T-helper 17 cell (primary cell): ENCODE data around the gene CEP112. TPM values are rescaled to one million over a fixed set of nuclear protein-coding genes. Genes with fewer than 3 reads are reported as not detected.

Source experiments
- ATAC-seq: fragments of 150-1000 bp; cut with Tn5 transposase; 2 replicates; pipeline ENCODE4 v1.10.0; 2021; ENCODE audit warnings: mild to moderate bottlenecking, moderate library complexity
- DNase-seq, 3 donors: peaks; one replicate each; pipeline versions ENCODE4 v3.0.0 to v3.0.0-alpha.2; 2020 to 2021
- H3K9me3 ChIP-seq: one replicate; pipeline ENCODE4 v1.7.0; 2013; ENCODE audit warnings: low read length, mild to moderate bottlenecking; ENCODE audit not compliant: control insufficient read depth, poor library complexity, severe bottlenecking
- H3K27ac Mint-ChIP-seq: one replicate; pipeline ENCODE4 v1.8.0; 2022; ENCODE audit warnings: mild to moderate bottlenecking, moderate library complexity, mixed read lengths
- H3K27me3 Mint-ChIP-seq: one replicate; pipeline ENCODE4 v1.8.0; 2022; ENCODE audit warnings: mixed read lengths
- H3K36me3 Mint-ChIP-seq: one replicate; pipeline ENCODE4 v1.8.0; 2022; ENCODE audit warnings: low read depth, mixed read lengths
- H3K4me1 Mint-ChIP-seq: one replicate; pipeline ENCODE4 v1.8.0; 2022; ENCODE audit warnings: mild to moderate bottlenecking, mixed read lengths
- H3K4me3 Mint-ChIP-seq: one replicate; pipeline ENCODE4 v1.8.0; 2022; ENCODE audit warnings: mild to moderate bottlenecking, moderate library complexity, mixed read lengths
- total RNA-seq, 4 donors: library from RNA in 2 of 4; stranded (reverse) in 2 of 4; gene quantifications; one replicate each; pipeline ENCODE4 v1.2.3 and lab custom pipeline; 2022 to 2026

CEP112 gene
- total RNA-seq, 2 donors from 2014 or later: 4.3 to 6.9 TPM

DNA sequence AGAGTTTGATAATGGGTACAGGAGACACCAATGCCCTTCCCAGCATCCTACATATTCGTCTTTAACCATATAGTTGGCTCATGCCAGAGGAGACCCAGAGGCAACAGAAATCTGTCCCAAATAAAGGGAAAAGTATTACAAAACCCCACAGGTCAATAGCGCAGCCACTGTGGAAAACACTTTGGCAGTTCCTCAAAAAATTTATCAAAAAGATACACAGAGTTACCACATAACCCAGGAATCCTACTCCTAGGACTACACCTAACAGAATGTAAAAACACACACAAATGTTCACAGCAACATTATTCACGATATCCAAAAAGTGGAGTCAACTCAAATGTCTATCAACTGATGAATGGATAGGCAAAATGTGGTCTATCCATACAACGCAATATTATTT lies 135.8 kb downstream of the CEP112 start:
- H3K9me3 ChIP-seq: no peaks in the 10 kb centered on the region
- DNase-seq: no peak
- Mint-ChIP-seq H3K27ac (no peak overlapping the region), H3K36me3 (no peaks in the 10 kb centered on the region), H3K27me3 (no peaks in the 10 kb centered on the region), H3K4me1 (no peaks in the 10 kb centered on the region), H3K4me3 (no peak overlapping the region)
- no peak for ATAC-seq

DNA sequence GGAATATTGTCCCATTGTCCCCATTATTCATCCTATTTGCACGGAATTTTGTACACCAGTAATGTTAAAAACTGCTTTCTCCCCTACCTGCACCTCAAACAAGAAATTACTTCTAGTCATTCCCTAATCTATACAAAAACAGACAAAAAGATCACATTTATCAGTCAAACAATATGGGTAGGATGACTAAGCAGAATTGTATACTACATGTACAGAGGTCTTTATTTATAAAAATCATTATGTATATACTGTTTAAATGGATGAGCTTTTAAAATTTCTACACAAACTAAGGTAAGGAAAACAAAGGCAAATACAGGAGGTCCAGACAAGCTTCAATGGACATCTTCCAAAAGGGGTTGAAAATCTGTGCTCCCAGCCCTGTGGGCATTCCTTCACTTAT lies 137.7 kb downstream of the CEP112 start:
- no peak overlapping the region for H3K27ac Mint-ChIP-seq
- H3K4me1 Mint-ChIP-seq: no peaks in the 10 kb centered on the region
- no peak for ATAC-seq

DNA sequence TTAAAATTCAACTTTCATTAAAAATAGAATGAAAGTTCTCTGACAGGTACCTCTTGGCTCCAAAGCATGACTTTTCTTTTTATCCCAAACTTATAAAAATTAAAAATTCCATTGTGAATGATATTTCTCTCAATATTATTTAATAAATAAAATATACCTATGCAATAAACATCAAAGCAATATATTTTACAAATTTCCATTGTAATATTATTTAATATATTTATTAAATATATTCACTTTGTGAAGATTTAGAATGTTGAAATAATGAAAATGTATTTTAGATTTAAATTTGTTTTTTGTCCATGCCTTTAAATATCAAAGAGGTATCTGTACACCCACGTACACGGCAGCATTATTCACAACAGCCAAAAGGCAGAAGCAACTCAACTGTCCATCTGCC lies 147.8 kb downstream of the CEP112 start:
- no peaks in the 10 kb centered on the region for H3K27me3 Mint-ChIP-seq
- H3K9me3 ChIP-seq: no peaks in the 10 kb centered on the region
- no peaks in the 10 kb centered on the region for H3K4me1 Mint-ChIP-seq
- ATAC-seq (no peak), DNase-seq (no peak)
- H3K4me3 Mint-ChIP-seq: no peak overlapping the region
- H3K27ac Mint-ChIP-seq: no peak overlapping the region
- peaks cover 2% of the 10 kb centered on the region for H3K36me3 Mint-ChIP-seq

More for the DNA sequence above, 137.7 kb downstream of the CEP112 start:
- no peak overlapping the region for H3K4me3 Mint-ChIP-seq
- H3K27me3 Mint-ChIP-seq: no peaks in the 10 kb centered on the region
- H3K9me3 ChIP-seq: no peaks in the 10 kb centered on the region
- peaks cover 2% of the 10 kb centered on the region for H3K36me3 Mint-ChIP-seq
- DNase-seq: no peak

DNA sequence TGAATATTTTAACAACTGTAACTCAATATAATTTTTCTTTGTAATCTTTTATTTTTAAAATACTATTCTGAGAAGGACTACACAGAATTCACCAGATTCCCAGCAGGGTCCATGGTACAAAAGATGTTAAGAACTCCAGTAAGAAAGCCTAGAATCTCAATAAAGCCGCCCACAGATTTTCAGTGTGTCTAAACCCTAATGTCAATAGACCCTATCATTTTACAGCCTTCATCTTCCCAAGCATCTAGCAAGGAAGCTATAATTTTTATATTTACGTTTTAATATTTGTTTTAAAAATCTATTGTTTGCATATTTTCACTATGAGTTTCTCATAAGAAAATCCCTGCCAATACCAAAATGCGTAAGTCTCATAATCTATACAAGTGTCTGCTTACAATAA lies 148.5 kb downstream of the CEP112 start:
- no peak for ATAC-seq
- H3K27ac Mint-ChIP-seq: no peak overlapping the region
- H3K9me3 ChIP-seq: no peaks in the 10 kb centered on the region
- peaks cover 4% of the 10 kb centered on the region for H3K36me3 Mint-ChIP-seq
- H3K4me3 Mint-ChIP-seq: no peak overlapping the region
- DNase-seq: no peak
- H3K4me1 Mint-ChIP-seq: no peaks in the 10 kb centered on the region
- H3K27me3 Mint-ChIP-seq: peaks cover 4% of the 10 kb centered on the region

DNA sequence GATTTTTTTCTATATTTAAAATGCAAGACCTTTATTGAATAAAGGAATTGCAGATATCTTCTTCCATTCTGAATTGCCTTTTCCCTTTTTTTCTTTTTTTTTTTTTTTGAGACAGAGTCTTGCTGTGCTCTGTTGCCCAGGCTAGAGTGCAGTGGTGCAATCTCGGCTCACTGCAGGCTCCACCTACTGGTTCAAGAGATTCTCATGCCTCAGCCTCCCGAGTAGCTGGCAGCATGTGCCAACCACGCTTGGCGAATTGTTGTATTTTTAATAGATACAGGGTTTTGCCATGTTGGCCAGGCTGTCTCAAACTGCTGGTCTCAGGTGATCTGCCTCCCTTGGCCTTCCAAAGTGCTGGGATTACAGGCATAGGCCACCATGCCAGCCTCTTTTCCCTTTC lies 151.5 kb downstream of the CEP112 start:
- Mint-ChIP-seq H3K27ac (no peak overlapping the region), H3K36me3 (peaks cover 2% of the 10 kb centered on the region), H3K4me3 (no peak overlapping the region), H3K27me3 (peaks cover 4% of the 10 kb centered on the region), H3K4me1 (peaks cover 2% of the 10 kb centered on the region)
- ATAC-seq (no peak), DNase-seq (no peak)
- H3K9me3 ChIP-seq: no peaks in the 10 kb centered on the region

DNA sequence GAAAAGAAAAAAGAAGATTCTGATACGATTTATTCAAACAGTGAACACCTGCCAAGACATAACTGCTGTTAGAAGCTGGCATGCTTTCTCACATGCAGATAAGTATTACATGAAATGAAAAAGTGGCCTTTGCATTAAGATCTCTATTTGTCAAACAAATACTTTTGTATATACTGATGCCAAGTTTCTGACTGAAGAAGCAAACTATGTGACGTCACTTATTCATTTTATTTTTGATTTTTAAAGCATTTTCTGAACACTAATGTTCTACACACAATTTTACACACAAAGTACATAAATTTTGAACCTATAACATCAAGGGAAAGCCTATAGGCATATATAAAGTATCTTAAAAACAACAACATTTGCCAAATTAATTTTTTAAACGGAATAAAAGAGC lies 153.8 kb downstream of the CEP112 start:
- ATAC-seq: no peak
- Mint-ChIP-seq H3K4me3 (no peak overlapping the region), H3K27ac (no peak overlapping the region), H3K36me3 (peaks cover 2% of the 10 kb centered on the region), H3K4me1 (peaks cover 2% of the 10 kb centered on the region), H3K27me3 (peaks cover 4% of the 10 kb centered on the region)
- DNase-seq: no peak
- no peaks in the 10 kb centered on the region for H3K9me3 ChIP-seq

DNA sequence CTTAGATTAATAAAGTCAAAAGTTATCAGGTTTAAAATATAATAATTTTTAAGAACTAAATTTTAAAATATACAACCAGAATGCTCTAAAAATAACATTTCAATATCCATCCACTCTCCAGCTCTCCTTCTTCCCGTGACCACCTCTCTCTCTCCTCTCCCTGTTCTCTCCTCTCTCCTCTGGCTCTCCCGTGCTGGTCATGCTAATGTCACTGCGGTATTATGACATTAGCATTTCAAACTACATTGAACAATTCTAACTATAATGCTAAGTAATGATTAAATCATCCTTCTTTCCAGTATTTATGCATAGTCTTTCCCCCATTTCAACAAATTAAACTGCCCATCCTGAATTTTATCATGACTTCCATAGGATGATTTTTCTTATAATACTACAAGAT lies 154.7 kb downstream of the CEP112 start:
- ATAC-seq (no peak), DNase-seq (no peak)
- H3K4me1 Mint-ChIP-seq: peaks cover 2% of the 10 kb centered on the region
- peaks cover 2% of the 10 kb centered on the region for H3K36me3 Mint-ChIP-seq
- no peaks in the 10 kb centered on the region for H3K9me3 ChIP-seq
- H3K27ac Mint-ChIP-seq: no peak overlapping the region
- H3K4me3 Mint-ChIP-seq: no peak overlapping the region
- H3K27me3 Mint-ChIP-seq: peaks cover 4% of the 10 kb centered on the region

DNA sequence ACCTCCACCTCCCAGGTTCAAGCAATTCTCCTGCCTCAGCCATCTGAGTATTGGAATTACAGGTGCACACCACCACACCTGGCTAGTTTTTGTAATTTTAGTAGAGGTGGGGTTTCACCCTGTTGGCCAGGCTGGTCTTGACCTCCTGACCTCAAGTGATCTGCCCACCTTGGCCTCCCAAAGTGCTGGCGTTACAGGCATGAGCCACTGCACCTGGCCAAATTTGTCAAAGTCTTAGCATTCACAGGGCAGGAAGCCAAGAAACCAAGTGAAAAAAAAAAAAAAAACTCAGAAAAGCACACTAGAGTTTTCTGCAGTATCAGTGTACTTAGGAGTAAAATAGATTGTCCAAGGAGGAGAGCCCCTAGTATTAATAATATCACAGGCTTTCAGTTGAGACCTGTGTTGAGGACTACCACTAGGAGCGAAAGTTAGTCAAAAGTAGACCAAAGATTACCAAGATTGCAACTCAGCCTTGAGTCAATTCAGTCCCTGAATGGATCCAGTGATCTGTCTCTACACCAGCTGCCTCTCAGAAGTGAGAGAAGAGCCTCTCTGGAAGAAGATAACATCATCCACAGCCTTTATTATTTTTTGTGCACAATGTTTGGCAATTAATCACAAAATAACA lies 159.7 kb downstream of the CEP112 start:
- H3K9me3 ChIP-seq: no peaks in the 10 kb centered on the region
- H3K27me3 Mint-ChIP-seq: no peaks in the 10 kb centered on the region
- H3K27ac Mint-ChIP-seq: no peak overlapping the region
- no peak overlapping the region for H3K4me3 Mint-ChIP-seq
- H3K36me3 Mint-ChIP-seq: peaks cover 2% of the 10 kb centered on the region
- DNase-seq (no peak), ATAC-seq (no peak)
- H3K4me1 Mint-ChIP-seq: peaks cover under 1% of the 10 kb centered on the region

DNA sequence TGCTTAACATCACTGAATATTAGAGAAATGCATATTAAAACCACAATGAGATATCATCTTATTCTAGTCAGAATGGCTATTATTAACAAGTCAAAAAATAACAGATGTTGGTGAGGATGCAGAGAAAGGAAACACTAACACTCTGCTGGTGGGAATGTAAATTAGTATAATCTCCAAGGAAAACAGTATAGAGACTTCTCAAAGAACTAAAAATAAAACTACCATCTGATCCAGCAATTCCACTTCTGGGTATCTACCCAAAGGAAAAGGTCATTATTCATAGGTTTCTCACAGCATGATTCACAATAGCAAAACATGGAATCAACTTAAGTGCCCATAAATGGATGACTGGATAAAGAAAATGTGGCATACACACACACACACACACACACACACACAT lies 166.4 kb downstream of the CEP112 start:
- Mint-ChIP-seq H3K4me1 (no peaks in the 10 kb centered on the region), H3K27me3 (no peaks in the 10 kb centered on the region), H3K4me3 (no peak overlapping the region), H3K36me3 (peaks cover 3% of the 10 kb centered on the region), H3K27ac (no peak overlapping the region)
- DNase-seq: no peak
- ATAC-seq: no peak
- no peaks in the 10 kb centered on the region for H3K9me3 ChIP-seq

DNA sequence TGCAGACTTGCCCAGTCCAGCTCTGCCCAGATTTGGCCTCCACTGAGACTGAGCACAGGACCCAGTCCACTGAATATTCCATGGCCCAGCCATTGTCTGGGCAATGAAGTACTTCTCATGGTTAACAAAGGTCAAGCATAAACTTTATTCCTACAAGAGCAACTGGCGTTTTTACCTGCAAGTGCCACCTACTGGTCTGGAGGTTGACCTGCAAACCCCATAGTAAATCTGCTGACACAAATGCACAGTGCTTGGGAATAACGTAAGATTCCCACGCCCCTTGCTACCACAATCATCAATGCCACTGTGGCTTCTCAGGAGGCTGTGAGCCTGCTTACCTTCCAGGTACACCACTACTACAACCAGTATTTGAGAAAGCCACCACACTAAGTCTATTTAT lies 170.2 kb downstream of the CEP112 start:
- Mint-ChIP-seq H3K4me3 (no peak overlapping the region), H3K36me3 (peaks cover 4% of the 10 kb centered on the region), H3K27ac (no peak overlapping the region), H3K4me1 (no peaks in the 10 kb centered on the region), H3K27me3 (no peaks in the 10 kb centered on the region)
- ATAC-seq: no peak
- no peaks in the 10 kb centered on the region for H3K9me3 ChIP-seq
- DNase-seq: no peak

DNA sequence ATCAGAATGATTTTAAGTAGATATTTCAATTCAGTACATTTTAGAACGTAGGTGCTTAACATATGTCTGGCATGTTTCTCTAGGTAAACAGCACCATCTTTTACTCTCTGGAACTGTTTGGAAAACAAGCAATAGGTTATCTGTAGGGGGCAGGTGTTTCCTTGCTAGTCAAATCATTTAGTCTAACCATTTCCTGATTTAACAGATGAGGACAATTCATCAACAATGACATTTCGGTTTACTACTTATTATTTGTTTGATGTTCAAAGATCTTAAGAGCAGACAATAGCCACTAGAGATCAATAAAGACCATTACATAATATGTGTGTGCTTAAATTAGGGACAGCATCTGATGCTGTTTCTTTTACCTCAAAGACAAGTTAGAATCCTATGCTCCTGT lies 173.1 kb downstream of the CEP112 start:
- DNase-seq (no peak), ATAC-seq (no peak)
- H3K4me3 Mint-ChIP-seq: no peak overlapping the region
- no peak overlapping the region for H3K27ac Mint-ChIP-seq
- no peaks in the 10 kb centered on the region for H3K4me1 Mint-ChIP-seq
- H3K27me3 Mint-ChIP-seq: no peaks in the 10 kb centered on the region
- H3K9me3 ChIP-seq: no peaks in the 10 kb centered on the region
- peaks cover 4% of the 10 kb centered on the region for H3K36me3 Mint-ChIP-seq

DNA sequence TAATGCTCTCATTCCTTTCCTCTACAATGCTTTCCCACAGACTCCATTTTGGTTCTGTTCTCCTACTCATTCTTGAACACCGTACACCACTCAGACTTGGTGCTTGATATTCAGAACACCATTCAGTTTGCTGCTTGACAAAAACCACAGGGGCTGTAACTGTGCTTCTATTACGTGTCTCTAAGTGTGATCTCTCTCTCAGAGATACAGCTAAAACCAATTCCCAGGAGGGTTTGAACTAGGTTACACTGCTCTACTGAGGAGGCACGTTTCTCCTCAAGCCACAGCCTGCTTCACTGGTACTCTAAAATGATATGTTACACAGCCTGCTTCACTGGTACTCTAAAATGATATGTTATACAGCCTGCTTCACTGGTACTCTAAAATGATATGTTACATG lies 175.7 kb downstream of the CEP112 start:
- H3K27ac Mint-ChIP-seq: no peak overlapping the region
- H3K27me3 Mint-ChIP-seq: no peaks in the 10 kb centered on the region
- peaks cover 4% of the 10 kb centered on the region for H3K36me3 Mint-ChIP-seq
- H3K4me3 Mint-ChIP-seq: no peak overlapping the region
- no peak for DNase-seq
- H3K4me1 Mint-ChIP-seq: no peaks in the 10 kb centered on the region
- no peak for ATAC-seq
- no peaks in the 10 kb centered on the region for H3K9me3 ChIP-seq

DNA sequence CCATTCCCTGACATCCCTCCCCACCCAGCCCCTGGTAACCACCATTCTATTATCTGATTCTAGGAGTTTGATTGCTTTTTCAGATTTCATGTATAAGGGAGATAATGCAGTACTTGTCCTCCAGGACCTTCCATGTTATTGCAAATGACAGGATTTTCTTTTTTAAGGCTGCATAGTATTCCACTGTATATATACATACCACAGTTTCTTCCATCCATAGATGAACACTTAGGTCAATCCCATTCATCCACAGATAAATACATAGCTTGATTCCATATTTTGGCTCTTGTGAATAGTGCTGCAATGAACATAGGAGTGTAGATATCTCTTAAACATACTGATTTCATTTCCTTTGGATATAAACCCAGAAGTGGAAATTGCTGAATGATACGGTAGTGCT lies 183.3 kb downstream of the CEP112 start:
- Mint-ChIP-seq H3K4me1 (no peaks in the 10 kb centered on the region), H3K4me3 (no peak overlapping the region), H3K36me3 (no peaks in the 10 kb centered on the region), H3K27ac (no peak overlapping the region), H3K27me3 (no peaks in the 10 kb centered on the region)
- no peak for DNase-seq
- no peak for ATAC-seq
- H3K9me3 ChIP-seq: no peaks in the 10 kb centered on the region

DNA sequence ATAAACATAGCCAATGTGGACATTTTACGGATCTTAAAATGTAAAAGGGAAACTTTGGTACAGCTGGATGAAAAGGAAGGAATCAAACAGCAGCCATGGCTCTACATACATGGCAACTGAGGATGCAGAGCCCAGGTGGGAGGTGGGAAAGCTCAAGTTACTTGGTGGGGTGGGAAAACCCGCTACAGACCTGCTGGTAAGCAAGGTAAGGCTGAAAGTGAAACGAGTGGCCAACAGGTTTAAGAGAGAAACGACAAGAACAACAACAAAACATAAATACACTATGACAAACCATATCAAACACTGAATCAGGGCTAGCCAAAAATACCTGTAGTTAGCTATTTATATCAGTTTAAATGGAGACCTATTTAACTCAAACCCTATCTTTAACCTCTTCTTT lies 185.3 kb downstream of the CEP112 start:
- no peak overlapping the region for H3K27ac Mint-ChIP-seq
- H3K4me3 Mint-ChIP-seq: no peak overlapping the region
- no peaks in the 10 kb centered on the region for H3K4me1 Mint-ChIP-seq
- DNase-seq (no peak), ATAC-seq (no peak)
- no peaks in the 10 kb centered on the region for H3K9me3 ChIP-seq
- no peaks in the 10 kb centered on the region for H3K27me3 Mint-ChIP-seq
- H3K36me3 Mint-ChIP-seq: no peaks in the 10 kb centered on the region
